ENCODE results near the gene CASP7.

The CASP7 gene

DNA sequence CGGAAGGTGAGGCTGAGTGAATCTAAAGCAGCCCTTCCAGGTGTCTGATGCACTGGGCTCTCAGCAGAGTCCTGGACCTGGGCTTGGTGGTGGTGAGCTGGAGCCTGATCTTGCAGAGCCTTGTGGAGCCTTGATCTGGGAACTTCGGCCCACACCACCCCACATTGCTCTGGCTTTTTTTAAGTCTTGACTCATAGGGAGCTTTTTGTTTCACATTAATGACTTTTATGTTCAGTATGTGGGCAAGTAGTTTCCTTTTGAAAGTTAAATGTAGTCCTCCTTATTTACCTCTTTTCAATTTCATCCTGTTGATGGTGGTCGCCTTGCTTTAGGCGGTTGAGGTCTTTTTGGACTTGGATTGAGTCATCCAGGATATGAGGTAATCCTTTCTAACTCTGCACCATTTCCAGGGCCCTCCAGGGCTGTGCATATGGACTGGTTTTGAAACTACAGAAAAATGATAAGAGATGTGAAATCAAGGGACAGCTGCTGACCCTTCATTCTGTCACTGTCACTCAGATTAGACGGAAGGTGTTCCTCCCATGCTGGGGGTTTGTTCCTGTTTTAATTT, 12.9 kb upstream of the CASP7 start:
- DNase-seq = no peak

- peak; percentile 66 for DNase-seq
Observed at GRCh38 chr10:113680190-113681111, 739 bp downstream of the CASP7 start.

DNA sequence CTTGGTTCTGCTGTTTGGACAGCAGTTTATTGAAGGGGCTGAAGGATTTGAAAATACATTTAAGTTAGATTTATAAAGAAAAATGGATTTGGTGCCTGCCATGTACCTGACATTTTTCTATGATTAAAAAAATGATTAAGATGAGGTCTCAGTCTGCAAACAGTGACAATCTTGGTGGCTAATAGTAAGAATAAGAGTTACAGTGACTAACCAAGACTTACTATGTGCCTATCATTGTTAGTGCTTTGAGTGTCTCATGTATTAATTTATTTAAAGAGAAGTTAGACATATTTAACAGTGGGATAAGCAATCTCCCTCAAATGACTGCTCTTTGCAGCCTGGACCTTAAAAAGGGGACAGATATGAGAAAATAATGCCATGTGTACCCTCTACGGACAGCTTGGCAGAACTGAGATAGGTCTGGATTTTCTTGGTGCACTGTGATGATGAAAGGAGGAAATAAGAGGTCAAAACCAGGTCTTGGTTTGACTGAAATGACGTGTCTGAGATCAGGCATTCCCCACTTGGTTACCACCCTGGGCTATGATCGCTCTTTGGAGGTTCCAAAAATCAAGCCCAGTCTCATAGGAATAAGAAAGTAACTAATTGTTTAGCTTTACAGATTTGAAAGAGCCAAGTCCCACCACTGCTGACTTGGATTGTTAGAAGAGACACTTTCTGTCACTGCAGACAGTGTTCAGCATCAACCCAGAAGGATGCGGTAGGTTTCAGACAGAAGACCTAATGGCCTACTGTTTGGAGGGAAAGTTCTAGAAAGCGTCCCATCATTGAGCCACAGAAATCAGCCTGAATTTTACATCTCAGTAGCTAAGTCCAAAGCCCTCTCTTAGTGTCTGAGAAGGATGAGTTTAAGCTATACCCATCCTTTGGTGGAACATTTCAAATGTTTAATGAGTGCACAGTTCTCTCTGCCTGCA, 2.1 kb downstream of the CASP7 start:
- peak; percentile 39 for DNase-seq

- DNase-seq = no peak
Observed at GRCh38 chr10:113683300-113683699, 3.6 kb downstream of the CASP7 start.

- DNase-seq = no peak
Observed at GRCh38 chr10:113686028-113686427, 6.3 kb downstream of the CASP7 start.

DNA sequence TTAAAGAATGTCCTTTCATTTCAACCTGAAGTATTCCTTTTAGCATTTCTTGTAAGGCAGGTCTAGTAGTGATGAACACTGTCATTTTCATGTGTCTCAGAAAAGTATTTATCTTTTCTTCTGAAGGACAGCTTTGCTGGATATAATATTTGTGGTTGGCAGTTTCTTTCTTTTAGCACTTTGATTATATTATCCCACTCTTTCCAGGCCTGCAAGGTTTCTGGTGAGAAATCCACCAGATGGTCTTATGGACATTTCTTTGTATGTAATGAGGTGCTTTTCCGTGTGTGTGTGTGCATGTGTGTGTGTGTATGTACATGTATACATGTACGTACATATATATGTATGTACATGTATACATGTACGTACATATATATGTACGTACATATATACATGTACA, 7.3 kb downstream of the CASP7 start:
- no peak for DNase-seq

DNA sequence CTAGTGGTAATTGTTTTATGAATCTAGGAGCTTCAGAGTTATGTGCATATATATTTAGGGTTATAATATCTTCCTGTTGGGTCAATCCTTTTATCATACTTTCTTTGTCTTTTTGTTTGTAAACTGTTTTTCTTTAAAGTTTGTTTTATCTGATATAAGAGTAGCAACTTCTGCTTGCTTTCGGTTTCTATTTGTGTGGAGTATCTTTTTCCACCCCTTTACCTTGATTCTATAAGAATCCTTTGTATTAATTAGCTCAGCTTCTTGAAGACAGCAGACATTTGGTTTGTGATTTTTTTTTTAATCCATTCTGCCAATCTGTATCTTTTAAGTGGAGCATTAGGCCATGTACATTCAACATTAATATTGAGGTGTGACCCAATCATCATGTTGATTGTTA, 9.3 kb downstream of the CASP7 start:
- DNase-seq = no peak

- no peak for DNase-seq
Observed at GRCh38 chr10:113689574-113689973, 9.9 kb downstream of the CASP7 start.

DNA sequence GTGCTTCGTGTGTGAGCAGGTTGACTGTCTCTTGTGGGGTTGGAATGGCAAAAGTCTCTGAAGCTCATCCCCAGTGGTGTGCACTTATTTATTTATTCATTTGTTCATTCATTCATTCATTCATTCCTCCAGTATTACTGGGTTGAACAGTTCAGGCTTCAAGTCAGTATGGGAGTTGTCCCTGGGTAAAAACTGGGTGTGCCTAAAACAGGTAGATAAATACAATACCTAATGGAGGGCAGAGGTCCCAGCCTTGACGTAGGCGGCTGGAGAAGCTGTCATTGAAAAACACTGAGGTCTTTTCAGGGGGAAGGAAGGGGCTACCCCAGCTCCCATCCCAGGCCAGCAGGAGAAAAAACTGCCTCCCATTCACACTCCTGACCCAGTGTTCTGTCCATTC, 11.0 kb downstream of the CASP7 start:
- DNase-seq = no peak

DNA sequence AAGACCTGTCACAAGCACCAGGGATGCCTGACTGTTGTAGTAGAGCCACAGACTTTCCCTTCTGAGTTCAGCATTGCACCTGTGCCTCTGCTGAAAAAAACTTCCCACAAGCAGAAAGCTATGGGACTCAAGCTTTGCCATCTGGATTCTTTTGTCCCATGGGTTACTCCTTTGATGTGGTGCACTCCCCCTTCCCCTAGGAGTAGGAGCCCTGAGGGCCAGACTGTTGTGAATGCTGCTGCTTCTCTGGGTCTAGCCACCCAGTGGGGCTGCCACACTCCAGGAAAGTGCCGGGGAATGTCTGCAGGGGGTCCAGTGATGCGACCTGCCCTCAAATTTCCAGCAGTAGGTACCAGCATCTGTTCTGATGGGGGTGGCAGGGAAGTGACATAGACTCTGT, 11.7 kb downstream of the CASP7 start:
- DNase-seq = no peak

GRCh38 chr10:113692271-113692670, 12.6 kb downstream of the CASP7 start:
- DNase-seq = no peak

- DNase-seq = no peak
Observed at GRCh38 chr10:113693348-113693747, 13.6 kb downstream of the CASP7 start.

- no peak for DNase-seq
Observed at GRCh38 chr10:113695691-113696090, 16.0 kb downstream of the CASP7 start.

GRCh38 chr10:113697595-113697994, 17.9 kb downstream of the CASP7 start:
- DNase-seq = no peak

DNA sequence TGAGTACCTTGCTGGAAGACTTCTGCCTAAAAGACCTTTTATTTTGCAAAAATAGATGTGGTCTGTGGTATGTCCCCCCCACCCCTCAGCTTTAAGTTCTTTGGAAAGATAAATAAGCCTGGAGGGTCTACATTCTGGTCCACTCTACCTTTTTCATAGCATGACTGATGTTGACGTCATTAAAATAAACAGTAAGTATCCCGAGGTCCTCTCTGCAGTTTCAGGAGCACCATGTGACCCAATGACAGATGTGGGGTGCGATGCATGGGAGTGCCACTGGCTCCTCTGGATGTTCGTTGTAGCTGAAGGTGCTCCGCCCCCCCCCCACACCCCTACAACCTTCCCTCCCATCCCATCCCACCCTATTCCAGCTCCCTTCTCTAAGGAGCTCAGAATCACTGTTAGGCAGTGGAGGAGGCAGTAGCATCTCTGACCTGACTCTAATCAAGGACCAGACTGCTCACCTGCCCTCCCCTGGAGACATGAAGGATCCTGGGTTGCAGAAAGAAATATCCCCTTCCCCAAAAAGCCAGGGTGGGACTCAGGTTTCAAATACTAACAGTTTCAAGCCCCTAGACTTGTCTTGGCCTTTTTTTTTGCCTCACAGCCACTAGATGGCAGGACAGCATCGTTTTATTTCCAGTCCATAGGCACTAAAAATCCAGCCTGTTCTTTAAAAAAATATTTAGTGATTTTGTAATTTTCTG, 25.1 kb downstream of the CASP7 start:
- DNase-seq = peak; percentile 20

DNA sequence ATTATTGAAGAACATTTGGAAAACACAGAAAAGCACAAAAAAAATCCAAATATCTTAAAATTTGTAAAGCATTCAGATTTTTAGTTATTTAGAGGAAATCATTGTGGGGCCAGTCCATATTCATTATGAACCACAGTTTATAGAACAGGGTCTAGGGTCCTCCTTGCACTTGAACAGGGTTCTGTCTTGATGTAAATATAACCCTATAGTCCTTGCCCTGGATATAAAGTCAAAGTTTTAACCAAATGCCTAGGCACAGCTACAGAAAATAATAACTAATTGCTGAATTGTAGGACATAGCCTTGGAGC, 25.6 kb downstream of the CASP7 start:
- no peak for DNase-seq

DNA sequence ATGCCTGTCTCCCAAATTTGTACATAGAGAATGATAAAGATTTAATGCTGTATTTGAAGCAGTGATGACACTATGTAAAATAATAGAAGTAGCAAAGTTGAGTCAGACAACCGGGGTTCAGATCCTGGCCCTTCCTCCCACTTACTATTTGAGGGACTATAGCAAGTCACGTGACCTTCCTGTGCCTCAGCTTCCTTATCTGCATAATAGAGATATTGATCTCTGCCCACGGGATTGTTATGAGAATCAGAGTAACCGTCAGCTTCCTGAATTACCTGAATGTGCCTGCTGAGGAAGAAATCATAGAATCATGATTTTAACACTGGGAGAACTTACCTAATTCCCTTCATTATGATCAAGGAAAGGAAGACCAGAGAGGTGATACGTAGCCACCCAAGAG, 26.9 kb downstream of the CASP7 start:
- DNase-seq = no peak

- no peak for DNase-seq
Observed at GRCh38 chr10:113708640-113709039, 28.9 kb downstream of the CASP7 start.

GRCh38 chr10:113709221-113709838, 29.6 kb downstream of the CASP7 start:
- no peak for DNase-seq

GRCh38 chr10:113711142-113711541, 31.4 kb downstream of the CASP7 start:
- no peak for DNase-seq

DNA sequence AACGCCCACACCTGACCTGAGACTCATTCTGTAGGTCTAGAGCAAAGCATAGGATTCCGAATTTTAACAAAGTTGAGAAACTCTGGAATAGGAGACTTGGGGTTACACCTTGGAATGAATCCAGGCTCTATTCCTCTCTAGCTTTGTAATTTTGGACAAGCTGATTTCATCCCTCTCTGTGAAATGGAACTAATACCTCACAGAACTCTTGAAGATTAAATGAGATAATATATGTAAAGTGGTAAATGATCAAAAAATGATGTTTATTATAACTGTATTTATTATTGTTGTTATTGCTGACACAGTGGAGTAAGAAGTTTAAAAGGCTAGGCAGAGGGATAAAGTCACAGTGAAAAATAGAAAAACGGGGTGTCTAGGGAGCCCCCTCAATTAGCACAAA, 32.3 kb downstream of the CASP7 start:
- DNase-seq = no peak
